Lower leg skin (tissue), 3 donors: ENCODE data around the gene SRRT.

Source experiments
- POLR2A ChIP-seq, 2 donors: fragments of 450-650 bp; IDR thresholded peaks; one replicate each; pipeline ENCODE4 v1.6.1; 2016 to 2017; ENCODE audit warnings: antibody characterized with exemption in 2 of 2, mild to moderate bottlenecking in 1 of 2, moderate library complexity in 1 of 2
- TF ChIP-seq, protein P1 (sequence below), 3 donors: fragments of 450-650 bp; IDR thresholded peaks; one replicate each; pipeline ENCODE4 v1.5.1; 2016; ENCODE audit warnings: antibody characterized with exemption in 3 of 3, mild to moderate bottlenecking in 3 of 3, moderate library complexity in 2 of 3

DNA sequence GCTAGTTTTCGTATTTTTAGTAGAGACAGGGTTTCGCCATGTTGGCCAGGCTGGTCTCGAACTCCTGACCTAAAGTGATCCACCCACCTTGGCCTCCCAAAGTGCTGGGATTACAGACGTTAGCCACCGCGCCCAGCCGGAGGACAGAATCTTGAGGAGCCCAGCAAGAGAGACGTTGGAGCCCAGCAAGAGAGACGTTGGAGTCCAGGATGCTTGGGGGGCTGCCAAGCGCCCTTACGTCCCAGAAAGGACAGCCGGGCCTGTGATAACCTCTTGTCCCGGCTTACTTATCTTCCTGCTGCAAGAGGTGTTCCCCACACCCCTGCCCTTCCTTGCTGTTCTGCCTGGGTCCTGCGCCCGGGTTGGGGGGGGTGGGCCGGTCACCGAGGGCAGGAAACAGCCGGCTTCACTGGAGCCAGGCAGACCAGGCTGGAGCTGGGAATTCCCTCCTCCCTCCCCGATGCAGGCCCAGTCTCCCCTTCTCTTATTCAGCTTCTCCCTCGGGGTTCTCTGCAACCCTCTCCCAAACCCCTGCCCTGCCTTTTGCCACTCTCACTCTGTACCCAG is 45.7 kb upstream of the SRRT start:
- TF ChIP-seq POLR2A (IDR thresholded peaks at IDR 0.05): no peak
- TF ChIP-seq, protein P1, sequence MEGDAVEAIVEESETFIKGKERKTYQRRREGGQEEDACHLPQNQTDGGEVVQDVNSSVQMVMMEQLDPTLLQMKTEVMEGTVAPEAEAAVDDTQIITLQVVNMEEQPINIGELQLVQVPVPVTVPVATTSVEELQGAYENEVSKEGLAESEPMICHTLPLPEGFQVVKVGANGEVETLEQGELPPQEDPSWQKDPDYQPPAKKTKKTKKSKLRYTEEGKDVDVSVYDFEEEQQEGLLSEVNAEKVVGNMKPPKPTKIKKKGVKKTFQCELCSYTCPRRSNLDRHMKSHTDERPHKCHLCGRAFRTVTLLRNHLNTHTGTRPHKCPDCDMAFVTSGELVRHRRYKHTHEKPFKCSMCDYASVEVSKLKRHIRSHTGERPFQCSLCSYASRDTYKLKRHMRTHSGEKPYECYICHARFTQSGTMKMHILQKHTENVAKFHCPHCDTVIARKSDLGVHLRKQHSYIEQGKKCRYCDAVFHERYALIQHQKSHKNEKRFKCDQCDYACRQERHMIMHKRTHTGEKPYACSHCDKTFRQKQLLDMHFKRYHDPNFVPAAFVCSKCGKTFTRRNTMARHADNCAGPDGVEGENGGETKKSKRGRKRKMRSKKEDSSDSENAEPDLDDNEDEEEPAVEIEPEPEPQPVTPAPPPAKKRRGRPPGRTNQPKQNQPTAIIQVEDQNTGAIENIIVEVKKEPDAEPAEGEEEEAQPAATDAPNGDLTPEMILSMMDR (IDR thresholded peaks at IDR 0.05): no peak
